Ramos (cell line): ENCODE data around the gene PNMA5.
"Not testable (repeated sequence)": the region's sequence is repeated elsewhere in the genome, so short reads cannot be mapped to it uniquely, and the experiment has no call there.

ENCODE experiments used
- in situ Hi-C: fragments of 300-500 bp; cut with MboI; formaldehyde crosslinking; loops from one replicate; pipeline ENCODE4 v1.14.3; 2022; ENCODE audit warnings: low sequenced_read_pairs; ENCODE audit not compliant: unreplicated experiment

PNMA5 gene

GRCh38 chrX:152993933-152994332, at the start of gene PNMA5:
Gene PNMA5, minus strand, starts transcription at chrX:152994116. Its CDS starts 2,518 bp downstream, at chrX:152991598.
- in situ Hi-C loops: no loop called here

GRCh38 chrX:153032397-153033118, 38.6 kb upstream of the PNMA5 start:
- in situ Hi-C loops: loop anchor here (25.0 kb wide), 1 partner anchor 355 kb away; no protein-coding TSS in a partner anchor

- in situ Hi-C loops: loop anchor here (25.0 kb wide), 1 partner anchor 356 kb away; no protein-coding TSS in a partner anchor
These were observed 36.9 kb upstream of the PNMA5 start for GRCh38 chrX:153030801-153031200.

GRCh38 chrX:153029875-153030274, 36.0 kb upstream of the PNMA5 start:
- in situ Hi-C loops: loop anchor here (25.0 kb wide), 1 partner anchor 357 kb away; no protein-coding TSS in a partner anchor

- in situ Hi-C loops: loop anchor here (25.0 kb wide), 1 partner anchor 358 kb away; no protein-coding TSS in a partner anchor
These were observed 35.2 kb upstream of the PNMA5 start for GRCh38 chrX:153029162-153029561.

GRCh38 chrX:153028487-153028886, 34.6 kb upstream of the PNMA5 start:
- in situ Hi-C loops: loop anchor here (25.0 kb wide), 1 partner anchor 359 kb away; no protein-coding TSS in a partner anchor

GRCh38 chrX:153026501-153026900, 32.6 kb upstream of the PNMA5 start:
- in situ Hi-C loops: loop anchor here (25.0 kb wide), 1 partner anchor 361 kb away; no protein-coding TSS in a partner anchor

GRCh38 chrX:153019166-153019565, 25.2 kb upstream of the PNMA5 start:
- in situ Hi-C loops: no loop called here

- in situ Hi-C loops: not testable (repeated sequence)
These were observed 23.3 kb upstream of the PNMA5 start for GRCh38 chrX:153017174-153017573.

- in situ Hi-C loops: no loop called here
These were observed 10.9 kb upstream of the PNMA5 start for GRCh38 chrX:153004780-153005179.

GRCh38 chrX:153003981-153004380, 10.1 kb upstream of the PNMA5 start:
- in situ Hi-C loops: no loop called here

GRCh38 chrX:153002182-153002581, 8.3 kb upstream of the PNMA5 start:
- in situ Hi-C loops: not testable (repeated sequence)

GRCh38 chrX:152997337-152997736, 3.4 kb upstream of the PNMA5 start:
- in situ Hi-C loops: no loop called here

- in situ Hi-C loops: no loop called here
These were observed 1.8 kb downstream of the PNMA5 start for GRCh38 chrX:152992115-152992514.

- in situ Hi-C loops: no loop called here
These were observed 2.8 kb downstream of the PNMA5 start for GRCh38 chrX:152991123-152991522.

- in situ Hi-C loops: no loop called here
These were observed 4.6 kb downstream of the PNMA5 start for GRCh38 chrX:152989292-152989658.

GRCh38 chrX:152988536-152989291, 5.2 kb downstream of the PNMA5 start:
- in situ Hi-C loops: no loop called here

- in situ Hi-C loops: no loop called here
These were observed 6.1 kb downstream of the PNMA5 start for GRCh38 chrX:152987801-152988200.

GRCh38 chrX:152987156-152987555, 6.8 kb downstream of the PNMA5 start:
- in situ Hi-C loops: not testable (repeated sequence)

- in situ Hi-C loops: not testable (repeated sequence)
These were observed 8.5 kb downstream of the PNMA5 start for GRCh38 chrX:152985383-152985782.

- in situ Hi-C loops: loop anchor here (25.0 kb wide), 1 partner anchor 544 kb away; the partner anchor contains the start of gene ATP2B3
These were observed 25.7 kb downstream of the PNMA5 start for GRCh38 chrX:152968193-152968592.
